ENCODE measurements around the gene ZFHX3. TPM values are rescaled to one million over a fixed set of nuclear protein-coding genes. Genes with fewer than 3 reads are reported as not detected.

Gene ZFHX3
- total and polyA plus RNA-seq, 2 donors (not counting 3 experiments of a cell fraction or from before 2014, with no cell fraction given) = 3.7 to 18.8 TPM

- no peak overlapping the region for H2AFZ ChIP-seq (ENCODE audit: low read depth, low read length)
- ChIA-PET CTCF (interaction anchor here (1.5 kb wide), 1 partner anchor 12 kb away, joined by 3 read pairs; no protein-coding TSS in a partner anchor), POLR2A (no interaction called here)
- H3K27ac ChIP-seq (ENCODE audit: insufficient read depth, low read depth, low read length) = no peak overlapping the region
- no peaks in the 10 kb centered on the region for H3K9me1 ChIP-seq (replicated peaks; ENCODE audit: control insufficient read depth, extremely low read depth, insufficient read depth, low read length)
- no peaks in the 10 kb centered on the region for H3K36me3 ChIP-seq (ENCODE audit: control insufficient read depth in 2 of 2, extremely low read depth in 1 of 2, insufficient read depth in 2 of 2, low read length in 2 of 2)
- dilution Hi-C loops (cut with MboI; ENCODE audit: extremely low pct_ligation_motif_present, low sequenced_read_pairs) = no loop called here
- H3K4me2 ChIP-seq (ENCODE audit: insufficient read depth, low read length) = no peak overlapping the region
- peaks cover 4% of the 10 kb centered on the region for H3K4me1 ChIP-seq (ENCODE audit: control insufficient read depth, extremely low read depth, insufficient read depth, low read length)
- H3K27me3 ChIP-seq (ENCODE audit: control insufficient read depth in 2 of 2, insufficient read depth in 2 of 2, low read length in 2 of 2) = no peaks in the 10 kb centered on the region
- TF ChIP-seq GATA2 (IDR thresholded peaks at IDR 0.05; ENCODE audit: insufficient read depth, insufficient read length, low read depth, low read length) = no peak
- no peak for TF ChIP-seq EZH2 (IDR thresholded peaks at IDR 0.05; ENCODE audit: borderline replicate concordance, low read depth, low read length, severe bottlenecking)
- no peak for TF ChIP-seq CTCF (IDR thresholded peaks at IDR 0.05; ENCODE audit: extremely low read depth in 1 of 2, insufficient read depth in 1 of 2, low read depth in 1 of 2, low read length in 2 of 2)
- TF ChIP-seq FOS (IDR thresholded peaks at IDR 0.05; ENCODE audit: borderline replicate concordance, insufficient read depth, low read length) = no peak
- TF ChIP-seq, protein P1, sequence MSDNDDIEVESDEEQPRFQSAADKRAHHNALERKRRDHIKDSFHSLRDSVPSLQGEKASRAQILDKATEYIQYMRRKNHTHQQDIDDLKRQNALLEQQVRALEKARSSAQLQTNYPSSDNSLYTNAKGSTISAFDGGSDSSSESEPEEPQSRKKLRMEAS (IDR thresholded peaks at IDR 0.05; ENCODE audit: insufficient read depth, insufficient read length) = no peak
- no peak for TF ChIP-seq POLR2AphosphoS5 (IDR thresholded peaks at IDR 0.05; ENCODE audit: insufficient read depth, low read depth, low read length)
- TF ChIP-seq POLR2A (IDR thresholded peaks at IDR 0.05; ENCODE audit: low read depth, low read length) = no peak
- TF ChIP-seq MYC (IDR thresholded peaks at IDR 0.05; ENCODE audit: low read depth, low read length) = no peak
- no peak for TF ChIP-seq JUN (IDR thresholded peaks at IDR 0.05; ENCODE audit: borderline replicate concordance, insufficient read depth, insufficient read length, low read depth)
- intact Hi-C loops (cut with micrococcal nuclease) = no loop called here
- BruUV-seq (replicated peaks) = no TSS peak
- DNase-seq (ENCODE audit: low read depth, low spot score) (no peak), FAIRE-seq (no peak)
- H3K9ac ChIP-seq (replicated peaks; ENCODE audit: extremely low read depth, insufficient read depth, low read length) = no peak overlapping the region
- H4K20me1 ChIP-seq (replicated peaks; ENCODE audit: control insufficient read depth, extremely low read depth, insufficient read depth, low read length) = no peaks in the 10 kb centered on the region
- no peaks in the 10 kb centered on the region for H3K9me3 ChIP-seq (replicated peaks; ENCODE audit: control insufficient read depth, insufficient read depth, low read length)
- H3K79me2 ChIP-seq (ENCODE audit: control insufficient read depth, insufficient read depth, low read length) = peaks cover 21% of the 10 kb centered on the region
- no peak overlapping the region for H3K4me3 ChIP-seq (replicated peaks in 1 of 3; ENCODE audit: insufficient read depth in 1 of 3, low read depth in 1 of 3, low read length in 3 of 3)
Measured at GRCh38 chr16:72983241-72983640, 64.7 kb downstream of the ZFHX3 start.

All from endothelial cell of umbilical vein (primary cell).